NCI-H146 (cell line): Measurements from ENCODE around the gene BEAN1.

Experiments
- DNase-seq: peaks from one replicate; lab custom pipeline; 2025; lab: John Stamatoyannopoulos, UW

BEAN1 gene

GRCh38 chr16:66521951-66522771, 95.1 kb downstream of the BEAN1 start:
- DNase-seq = no peak

GRCh38 chr16:66522816-66523590, 95.9 kb downstream of the BEAN1 start:
- no peak for DNase-seq

GRCh38 chr16:66523861-66524354, 96.8 kb downstream of the BEAN1 start:
- DNase-seq = no peak

GRCh38 chr16:66524601-66525164, 97.6 kb downstream of the BEAN1 start:
- DNase-seq = no peak

GRCh38 chr16:66525396-66526180, 98.5 kb downstream of the BEAN1 start:
- no peak for DNase-seq

- DNase-seq = no peak
Observed at GRCh38 chr16:66528294-66528693, 101.2 kb downstream of the BEAN1 start.

GRCh38 chr16:66529475-66529874, 102.4 kb downstream of the BEAN1 start:
- no peak for DNase-seq
